CD14-positive monocyte (primary cell): Measurements from ENCODE around the gene DHRS9. TPM values are rescaled to one million over a fixed set of nuclear protein-coding genes. Genes with fewer than 3 reads are reported as not detected.

ENCODE experiments used
- DNase-seq, 3 donors: peaks; one replicate each; pipeline ENCODE4 v3.0.0-alpha.2; 2011 to 2022
- H2AFZ ChIP-seq: 2 replicates; pipeline ENCODE4 v1.6.0; 2012; ENCODE audit warnings: mild to moderate bottlenecking, low read depth, low read length, inconsistent platforms; ENCODE audit not compliant: insufficient read depth, poor library complexity, severe bottlenecking
- H3K27ac ChIP-seq, 2 donors: 1 replicate in 1 of 2; 2 replicates in 1 of 2; pipeline ENCODE4 v1.5.1; 2012 to 2013; ENCODE audit warnings: low read length in 2 of 2, control low read depth in 1 of 2, inconsistent platforms in 1 of 2, low read depth in 1 of 2, mild to moderate bottlenecking in 1 of 2
- H3K27me3 ChIP-seq, 2 donors: one replicate each; pipeline versions ENCODE4 v1.6.0 to v1.6.1; 2011 to 2013; ENCODE audit warnings: low read length in 2 of 2; ENCODE audit not compliant: control insufficient read depth in 2 of 2, insufficient read depth in 2 of 2
- H3K36me3 ChIP-seq, 2 donors: replicated peaks in 1 of 2; 1 replicate in 1 of 2; 2 replicates in 1 of 2; pipeline versions ENCODE4 v1.5.1 to v1.6.1; 2012 to 2013; ENCODE audit warnings: low read length in 2 of 2, control low read depth in 1 of 2, inconsistent platforms in 1 of 2, mild to moderate bottlenecking in 1 of 2; ENCODE audit not compliant: insufficient read depth in 2 of 2, control insufficient read depth in 1 of 2
- H3K4me1 ChIP-seq, 2 donors: 1 replicate in 1 of 2; 2 replicates in 1 of 2; pipeline versions ENCODE4 v1.5.1 to v1.6.1; 2012 to 2013; ENCODE audit warnings: low read length in 2 of 2, control low read depth in 1 of 2, inconsistent platforms in 1 of 2, mild to moderate bottlenecking in 1 of 2, moderate library complexity in 1 of 2; ENCODE audit not compliant: insufficient read depth in 2 of 2, control insufficient read depth in 1 of 2
- H3K4me2 ChIP-seq: replicated peaks from 2 replicates; pipeline ENCODE3; 2012; ENCODE audit warnings: low read length, moderate library complexity, mild to moderate bottlenecking; ENCODE audit not compliant: poor library complexity, severe bottlenecking; ENCODE audit errors: extremely low read depth
- H3K4me3 ChIP-seq, 3 experiments: fragments of 200-600 bp in 1 of 3; sonication (generic) in 1 of 3; replicated peaks in 1 of 3; 1 replicate in 2 of 3; 2 replicates in 1 of 3; pipeline ENCODE4 v1.5.1; 2011 to 2013; ENCODE audit warnings: low read length in 3 of 3, mild to moderate bottlenecking in 3 of 3, control low read depth in 2 of 3, low read depth in 2 of 3, inconsistent platforms in 1 of 3, moderate library complexity in 1 of 3
- H3K79me2 ChIP-seq: 2 replicates; pipeline ENCODE4 v1.6.0; 2012; ENCODE audit warnings: mild to moderate bottlenecking, control low read depth, inconsistent platforms, low read length, moderate library complexity; ENCODE audit not compliant: insufficient read depth
- H3K9ac ChIP-seq: 2 replicates; pipeline ENCODE4 v1.6.0; 2017; ENCODE audit warnings: low read length, mild to moderate bottlenecking; ENCODE audit not compliant: insufficient read depth, poor library complexity, severe bottlenecking
- H3K9me3 ChIP-seq, 2 donors: replicated peaks in 1 of 2; 1 replicate in 1 of 2; 2 replicates in 1 of 2; pipeline versions ENCODE4 v1.5.1 to v1.6.1; 2012 to 2013; ENCODE audit warnings: low read length in 2 of 2, control low read depth in 1 of 2; ENCODE audit not compliant: control insufficient read depth in 1 of 2, insufficient read depth in 1 of 2
- H4K20me1 ChIP-seq: 2 replicates; pipeline ENCODE4 v1.6.0; 2012; ENCODE audit warnings: mild to moderate bottlenecking, low read length, control low read depth, moderate library complexity; ENCODE audit not compliant: insufficient read depth
- H3K27ac Mint-ChIP-seq, 7 donors: one replicate each; pipeline ENCODE4 v1.8.0; 2020; ENCODE audit warnings: mild to moderate bottlenecking in 7 of 7, mixed read lengths in 7 of 7, moderate library complexity in 6 of 7, inconsistent platforms in 2 of 7
- H3K27me3 Mint-ChIP-seq, 3 donors: one replicate each; pipeline ENCODE4 v1.8.0; 2021 to 2022; ENCODE audit warnings: low read depth in 3 of 3, mild to moderate bottlenecking in 3 of 3, mixed read lengths in 3 of 3, moderate library complexity in 3 of 3, inconsistent platforms in 1 of 3
- H3K36me3 Mint-ChIP-seq, 2 donors: one replicate each; pipeline ENCODE4 v1.8.0; 2020; ENCODE audit warnings: mixed read lengths in 2 of 2, inconsistent platforms in 1 of 2, mild to moderate bottlenecking in 1 of 2
- H3K4me1 Mint-ChIP-seq: one replicate; pipeline ENCODE4 v1.8.0; 2020; ENCODE audit warnings: mild to moderate bottlenecking, mixed read lengths
- H3K4me3 Mint-ChIP-seq, 2 donors: one replicate each; pipeline ENCODE4 v1.8.0; 2020; ENCODE audit warnings: mild to moderate bottlenecking in 2 of 2, mixed read lengths in 2 of 2, moderate library complexity in 1 of 2
- H3K9me3 Mint-ChIP-seq, 7 donors: one replicate each; pipeline ENCODE4 v1.8.0; 2020 to 2022; ENCODE audit warnings: mixed read lengths in 7 of 7, mild to moderate bottlenecking in 6 of 7, moderate library complexity in 6 of 7, inconsistent platforms in 2 of 7
- CTCF ChIP-seq: fragments of 200-600 bp; IDR thresholded peaks from one replicate; pipeline ENCODE4 v1.8.0; 2022; ENCODE audit warnings: antibody characterized with exemption, mild to moderate bottlenecking
- WGBS: methylation state at CpG from one replicate; pipeline ENCODE4 v1.1.5; 2013; ENCODE audit warnings: missing lambda C conversion rate; ENCODE audit not compliant: insufficient coverage; 5-methylcytosine and 5-hydroxymethylcytosine counted together
- intact Hi-C, 2 donors: fragments of 100-400 bp; cut with micrococcal nuclease; formaldehyde crosslinking; loops; one replicate each; pipeline versions ENCODE4 v1.15.0 to v1.15.1; 2023
- polyA plus RNA-seq, 3 donors: library from polyadenylated mRNA; depleted of rRNA in 1 of 3; unstranded in 2 of 3; stranded (reverse) in 1 of 3; fragments of 300-500 nt in 2 of 3; fragments of >200 nt in 1 of 3; fragmentation: Illumina TruSeq in 2 of 3; gene quantifications; 1 replicate in 2 of 3; 2 replicates in 1 of 3; pipeline ENCODE4 v1.2.3, GENCODE V29; 2012 to 2021

DHRS9 gene
- polyA plus RNA-seq, 3 donors = 10.0 to 12.9 (median 10.0) TPM

- Histone ChIP-seq H2AFZ (no peak overlapping the region), H3K4me2 (no peak overlapping the region), H3K9ac (no peak overlapping the region), H3K27ac (peak overlapping the region in 1 of 2 donors; percentile 63), H3K36me3 (no peaks in the 10 kb centered on the region), H3K27me3 (no peaks in the 10 kb centered on the region), H3K4me3 (peak overlapping the region in 1 of 3 experiments; percentile 50), H3K4me1 (peaks cover 56 to 67% of the 10 kb centered on the region in 2 donors), H4K20me1 (no peaks in the 10 kb centered on the region), H3K79me2 (peaks cover 4% of the 10 kb centered on the region), H3K9me3 (no peaks in the 10 kb centered on the region)
- no peak for DNase-seq
- Mint-ChIP-seq H3K4me3 (no peak overlapping the region), H3K9me3 (peaks cover 0 to 1% (median 0%) of the 10 kb centered on the region in 7 donors), H3K4me1 (peaks cover 72% of the 10 kb centered on the region), H3K27me3 (no peaks in the 10 kb centered on the region), H3K27ac (peak overlapping the region in 3 of 7 donors; percentile 43 to 78 (median 44)), H3K36me3 (peaks cover 16 to 41% of the 10 kb centered on the region in 2 donors)
- TF ChIP-seq CTCF = no peak
- no CpG with 5 or more reads among the region's 1 CpG for WGBS
- intact Hi-C loops = no loop called here
Observed at GRCh38 chr2:169094676-169095075, 25.3 kb downstream of the DHRS9 start.

GRCh38 chr2:169095621-169096105 is 26.3 kb downstream of the DHRS9 start:
- DNase-seq = peak; percentile 49 to 73 (median 64)
- H4K20me1 ChIP-seq = no peaks in the 10 kb centered on the region
- H2AFZ ChIP-seq = peak overlapping the region; percentile 4
- no peaks in the 10 kb centered on the region for H3K36me3 ChIP-seq
- peaks cover 16 to 41% of the 10 kb centered on the region in 2 donors for H3K36me3 Mint-ChIP-seq
- peaks cover 73% of the 10 kb centered on the region for H3K4me1 Mint-ChIP-seq
- peak overlapping the region in 1 of 2 donors; percentile 63 for H3K27ac ChIP-seq
- H3K27ac Mint-ChIP-seq = peak overlapping the region; percentile 44 to 88 (median 80)
- H3K4me2 ChIP-seq = peak overlapping the region; percentile 67
- no peaks in the 10 kb centered on the region for H3K27me3 Mint-ChIP-seq
- peaks cover 2% of the 10 kb centered on the region for H3K79me2 ChIP-seq
- WGBS = 0% methylated on average over 1 of the region's 5 CpGs
- peak overlapping the region; percentile 44 to 82 for H3K4me3 Mint-ChIP-seq
- H3K9ac ChIP-seq = no peak overlapping the region
- no peak for TF ChIP-seq CTCF
- H3K4me3 ChIP-seq = peak overlapping the region in 2 of 3 experiments; percentile 30 to 50
- H3K9me3 Mint-ChIP-seq = peaks cover 0 to 1% (median 0%) of the 10 kb centered on the region in 7 donors
- intact Hi-C loops = no loop called here
- H3K9me3 ChIP-seq = no peaks in the 10 kb centered on the region
- H3K27me3 ChIP-seq = no peaks in the 10 kb centered on the region
- peaks cover 53 to 66% of the 10 kb centered on the region in 2 donors for H3K4me1 ChIP-seq
